Left ventricle myocardium inferior (tissue), 1 donor: ENCODE data around the gene MACF1. TPM values are rescaled to one million over a fixed set of nuclear protein-coding genes. Genes with fewer than 3 reads are reported as not detected.
"Not testable (repeated sequence)": the region's sequence is repeated elsewhere in the genome, so short reads cannot be mapped to it uniquely, and the experiment has no call there.

ENCODE experiments used
- DNase-seq: peaks from one replicate; pipeline ENCODE4 v3.0.0-alpha.2; 2020
- H3K27ac ChIP-seq: fragments of 200-600 bp; replicated peaks from 2 replicates; pipeline ENCODE4 v1.8.0; 2021
- H3K27me3 ChIP-seq: fragments of 200-600 bp; 2 replicates; pipeline ENCODE4 v1.8.0; 2021; ENCODE audit warnings: low read depth
- H3K36me3 ChIP-seq: fragments of 200-600 bp; 2 replicates; pipeline ENCODE4 v1.8.0; 2021
- H3K4me1 ChIP-seq: fragments of 200-600 bp; 2 replicates; pipeline ENCODE4 v1.8.0; 2021
- H3K4me3 ChIP-seq: fragments of 200-600 bp; 2 replicates; pipeline ENCODE4 v1.8.0; 2021; ENCODE audit warnings: mild to moderate bottlenecking, moderate library complexity
- H3K9me3 ChIP-seq: fragments of 200-600 bp; replicated peaks from 2 replicates; pipeline ENCODE4 v1.8.0; 2021
- CTCF ChIP-seq: fragments of 200-600 bp; IDR thresholded peaks from 2 replicates; pipeline ENCODE4 v1.8.0; 2021; ENCODE audit warnings: antibody characterized with exemption, mild to moderate bottlenecking, borderline replicate concordance
- intact Hi-C: fragments of 100-400 bp; cut with micrococcal nuclease; formaldehyde crosslinking; loops from one replicate; pipeline ENCODE4 v1.11.0; 2022
- total RNA-seq: library from RNA; stranded (reverse); fragmentation: NEBNext Ultra II Directional; extraction: Animal tissue kit (Norgen Biotek cat#: 25700); gene quantifications from one replicate; pipeline ENCODE4 v1.2.1, GENCODE V29; 2021
- donor health status: DM: no; HTN: yes; CAD: no; lungs with severe emphysema.

MACF1 gene
- total RNA-seq, 1 donor from 2014 or later: 181 TPM

- Histone ChIP-seq H3K4me3 (no peak overlapping the region), H3K27me3 (no peaks in the 10 kb centered on the region), H3K4me1 (peaks cover 32% of the 10 kb centered on the region), H3K9me3 (no peaks in the 10 kb centered on the region), H3K27ac (peak overlapping the region; percentile 22), H3K36me3 (peaks cover 80% of the 10 kb centered on the region)
- intact Hi-C loops: no loop called here
- TF ChIP-seq CTCF: no peak
- DNase-seq: no peak
These were observed 268.3 kb downstream of the MACF1 start for GRCh38 chr1:39472826-39473225.

GRCh38 chr1:39473324-39473723 lies 268.8 kb downstream of the MACF1 start:
- no peak for DNase-seq
- intact Hi-C loops: no loop called here

GRCh38 chr1:39474810-39475209 lies 270.3 kb downstream of the MACF1 start:
- Histone ChIP-seq H3K27me3 (no peaks in the 10 kb centered on the region), H3K27ac (peak overlapping the region; percentile 80), H3K9me3 (no peaks in the 10 kb centered on the region), H3K4me3 (no peak overlapping the region), H3K4me1 (peaks cover 29% of the 10 kb centered on the region), H3K36me3 (peaks cover 78% of the 10 kb centered on the region)
- no peak for TF ChIP-seq CTCF
- DNase-seq: peak; percentile 41
- intact Hi-C loops: no loop called here

More at GRCh38 chr1:39473324-39473723, 268.8 kb downstream of the MACF1 start:
- Histone ChIP-seq H3K9me3 (no peaks in the 10 kb centered on the region), H3K27ac (peak overlapping the region; percentile 22), H3K36me3 (peaks cover 79% of the 10 kb centered on the region), H3K4me1 (peaks cover 30% of the 10 kb centered on the region), H3K4me3 (no peak overlapping the region), H3K27me3 (no peaks in the 10 kb centered on the region)
- TF ChIP-seq CTCF: no peak

- intact Hi-C loops, DNase-seq: not testable (repeated sequence)
- peak overlapping the region; percentile 80 for H3K27ac ChIP-seq
These were observed 271.1 kb downstream of the MACF1 start for GRCh38 chr1:39475551-39475950.

GRCh38 chr1:39478126-39478915 lies 273.8 kb downstream of the MACF1 start:
- Histone ChIP-seq H3K36me3 (peaks cover 76% of the 10 kb centered on the region), H3K27ac (no peak overlapping the region), H3K27me3 (no peaks in the 10 kb centered on the region), H3K4me3 (no peak overlapping the region), H3K9me3 (no peaks in the 10 kb centered on the region), H3K4me1 (peaks cover 22% of the 10 kb centered on the region)
- intact Hi-C loops: no loop called here
- DNase-seq: no peak
- no peak for TF ChIP-seq CTCF

More at GRCh38 chr1:39475551-39475950, 271.1 kb downstream of the MACF1 start:
- not testable (repeated sequence) for H3K27me3 ChIP-seq, H3K4me3 ChIP-seq, H3K9me3 ChIP-seq
- H3K36me3 ChIP-seq: peaks cover 78% of the 10 kb centered on the region
- peaks cover 22% of the 10 kb centered on the region for H3K4me1 ChIP-seq

GRCh38 chr1:39481289-39481688 lies 276.8 kb downstream of the MACF1 start:
- no peaks in the 10 kb centered on the region for H3K9me3 ChIP-seq
- peaks cover 19% of the 10 kb centered on the region for H3K4me1 ChIP-seq
- H3K27me3 ChIP-seq: no peaks in the 10 kb centered on the region
- intact Hi-C loops: no loop called here
- no peak overlapping the region for H3K27ac ChIP-seq
- H3K36me3 ChIP-seq: peaks cover 89% of the 10 kb centered on the region
- no peak for TF ChIP-seq CTCF
- DNase-seq: no peak
- no peak overlapping the region for H3K4me3 ChIP-seq
